Astrocyte of the spinal cord (primary cell): Measurements from ENCODE around the gene NTN1.

ENCODE experiments used
- DNase-seq: peaks from one replicate; pipeline ENCODE4 v3.0.0; 2011; ENCODE audit warnings: low read depth, low spot score
- H3K4me3 ChIP-seq: 2 replicates; pipeline ENCODE4 v1.5.1; 2011; ENCODE audit warnings: low read depth, mild to moderate bottlenecking, low read length, moderate library complexity
- CTCF ChIP-seq: IDR thresholded peaks from 2 replicates; pipeline ENCODE4 v1.5.1; 2012; ENCODE audit warnings: low read depth, mild to moderate bottlenecking, low read length, inconsistent platforms
- in situ Hi-C: cut with HindIII; loops from 2 replicates; pipeline ENCODE4 v1.10.0; 2017; ENCODE audit warnings: low sequenced_read_pairs

NTN1 gene

GRCh38 chr17:9125722-9126121, 104.4 kb downstream of the NTN1 start:
- H3K4me3 ChIP-seq, result no peak overlapping the region
- DNase-seq, result no peak
- in situ Hi-C loops, result no loop called here
- no peak for TF ChIP-seq CTCF

GRCh38 chr17:9127340-9127739, 106.0 kb downstream of the NTN1 start:
- TF ChIP-seq CTCF, result no peak
- no peak overlapping the region for H3K4me3 ChIP-seq
- DNase-seq, result no peak
- in situ Hi-C loops, result no loop called here

GRCh38 chr17:9131371-9131770, 110.1 kb downstream of the NTN1 start:
- DNase-seq, result no peak
- TF ChIP-seq CTCF, result no peak
- in situ Hi-C loops, result no loop called here
- H3K4me3 ChIP-seq, result no peak overlapping the region

- no peak overlapping the region for H3K4me3 ChIP-seq
- in situ Hi-C loops, result no loop called here
- no peak for TF ChIP-seq CTCF
- no peak for DNase-seq
Observed at GRCh38 chr17:9132291-9132690, 111.0 kb downstream of the NTN1 start.

- TF ChIP-seq CTCF, result no peak
Observed at GRCh38 chr17:9132944-9133610, 111.8 kb downstream of the NTN1 start.

GRCh38 chr17:9138161-9138717, 116.9 kb downstream of the NTN1 start:
- no peak for DNase-seq
- in situ Hi-C loops, result no loop called here
- H3K4me3 ChIP-seq, result no peak overlapping the region
- no peak for TF ChIP-seq CTCF

More at GRCh38 chr17:9132944-9133610, 111.8 kb downstream of the NTN1 start:
- no peak for DNase-seq
- in situ Hi-C loops, result no loop called here
- H3K4me3 ChIP-seq, result no peak overlapping the region
